Forelimb muscle (tissue), 1 donor: Measurements from ENCODE around the gene CLBA1. TPM values are rescaled to one million over a fixed set of nuclear protein-coding genes. Genes with fewer than 3 reads are reported as not detected.
"Not testable (repeated sequence)": the region's sequence is repeated elsewhere in the genome, so short reads cannot be mapped to it uniquely, and the experiment has no call there.

Experiments
- DNase-seq: peaks from one replicate; pipeline ENCODE4 v3.0.0-alpha.2; 2013; ENCODE audit warnings: low read depth
- polyA plus RNA-seq: library from polyadenylated mRNA; unstranded; fragments of 120-200 nt; gene quantifications from one replicate; pipeline ENCODE4 v1.2.1, GENCODE V29; 2013; ENCODE audit not compliant: insufficient read length

CLBA1 gene
- polyA plus RNA-seq, 1 donor = 4.5 TPM

- no peak for DNase-seq
Observed at GRCh38 chr14:105022276-105022670, 36.7 kb downstream of the CLBA1 start.

DNA sequence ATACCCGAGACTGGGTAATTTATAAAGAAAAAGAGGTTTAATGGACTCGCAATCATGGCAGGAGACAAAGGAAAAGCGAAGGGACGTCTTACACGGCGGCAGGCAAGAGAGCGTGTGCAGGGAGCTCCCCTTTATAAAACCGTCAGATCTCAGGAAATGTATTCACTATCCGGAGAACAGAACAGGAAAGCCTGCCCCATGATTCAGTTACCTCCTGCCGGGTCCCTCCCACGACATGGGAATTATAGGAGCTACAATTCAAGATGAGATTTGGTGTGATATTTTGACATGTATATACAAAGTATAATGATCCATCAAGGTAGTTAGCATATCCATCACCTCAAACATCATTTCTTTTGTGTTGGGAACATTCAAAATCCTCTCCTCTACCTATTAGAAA lies 37.6 kb downstream of the CLBA1 start:
- no peak for DNase-seq

- DNase-seq = no peak
Observed at GRCh38 chr14:105023791-105024480, 38.3 kb downstream of the CLBA1 start.

DNA sequence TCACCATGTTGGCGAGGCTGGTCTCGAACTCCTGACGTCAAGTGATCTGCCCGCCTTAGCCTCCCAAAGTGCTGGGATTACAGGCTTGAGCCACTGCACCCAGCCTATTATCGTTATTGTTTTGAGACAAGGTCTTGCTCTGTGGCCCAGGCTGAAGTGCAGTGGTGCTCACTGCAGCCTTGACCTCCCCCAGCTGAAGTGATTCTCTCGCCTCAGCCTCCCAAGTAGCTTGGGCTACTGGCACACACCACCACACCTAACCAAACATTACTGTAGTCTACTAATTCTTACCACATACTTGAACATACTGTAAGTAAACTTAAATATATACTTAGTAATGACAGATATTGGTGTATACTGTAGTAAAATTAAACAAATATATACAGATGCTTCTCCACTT lies 39.8 kb downstream of the CLBA1 start:
- DNase-seq = no peak

DNA sequence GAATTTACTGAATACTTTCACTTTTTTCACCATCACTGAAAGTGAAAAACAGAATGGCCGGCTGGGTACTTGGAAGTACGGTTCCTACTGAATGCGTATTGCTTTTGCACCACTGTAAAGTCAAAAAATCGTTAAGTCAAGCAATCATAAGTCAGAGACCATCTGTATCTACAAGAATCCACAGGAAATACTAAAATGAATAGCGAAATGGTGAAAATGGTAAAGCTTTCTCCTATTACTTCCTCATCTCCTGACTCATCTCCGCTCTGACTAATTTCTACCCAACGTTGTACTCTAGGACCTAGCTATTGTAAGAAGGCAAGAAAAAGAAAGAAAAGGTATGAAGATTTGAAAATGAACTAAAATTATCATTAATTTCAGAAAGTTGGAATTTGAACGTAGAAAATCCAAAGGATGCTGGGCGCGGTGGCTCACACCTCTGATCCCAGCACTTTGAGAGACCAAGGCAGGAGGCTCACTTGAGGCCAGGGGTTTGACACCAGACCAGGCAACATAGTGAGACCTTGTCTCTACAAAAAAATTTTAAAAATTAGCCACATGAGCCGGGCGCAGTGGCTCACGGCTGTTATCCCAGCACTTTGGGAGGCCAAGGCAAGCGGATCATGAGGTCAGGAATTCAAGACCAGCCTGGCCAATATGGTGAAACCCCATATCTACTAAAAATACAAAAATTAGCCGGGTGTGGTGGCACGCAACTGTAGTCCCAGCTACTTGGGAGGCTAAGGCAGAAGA lies 40.6 kb downstream of the CLBA1 start:
- DNase-seq = no peak

DNA sequence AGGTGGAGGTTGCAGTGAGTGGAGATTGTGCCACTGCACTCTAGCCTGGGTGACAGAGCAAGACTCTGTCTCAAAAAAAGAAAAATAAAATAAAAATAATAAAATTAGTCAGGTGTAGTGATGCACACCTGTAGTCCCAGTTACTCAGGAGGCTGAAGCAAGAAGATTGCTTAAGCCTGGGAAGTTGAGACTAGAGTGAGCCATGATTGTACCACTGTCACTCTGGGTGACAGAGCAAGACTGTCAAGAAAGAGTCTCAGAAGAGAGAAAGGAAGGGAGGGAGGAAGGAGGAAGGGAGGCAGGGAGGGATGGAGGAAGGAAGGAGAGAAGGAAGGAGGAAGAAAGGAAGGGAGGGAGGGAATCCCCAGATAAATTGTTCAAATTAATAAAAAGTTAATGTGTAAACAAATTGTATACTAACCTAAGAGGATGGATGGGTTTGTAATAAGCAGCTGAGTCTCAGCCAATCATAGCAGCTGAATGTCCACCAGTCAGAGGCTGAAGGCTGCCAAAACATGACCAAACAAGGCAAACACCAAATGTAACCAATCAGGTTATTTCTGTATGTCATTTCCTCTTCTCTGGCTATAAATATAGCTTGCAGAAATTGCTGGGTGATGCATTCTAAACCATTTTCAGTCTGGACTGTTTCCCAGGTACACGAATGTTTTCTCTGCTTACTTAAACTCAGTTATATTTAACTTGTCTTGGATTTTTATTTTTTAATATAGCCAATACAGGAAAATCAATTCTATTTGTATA lies 41.4 kb downstream of the CLBA1 start:
- no peak for DNase-seq

DNA sequence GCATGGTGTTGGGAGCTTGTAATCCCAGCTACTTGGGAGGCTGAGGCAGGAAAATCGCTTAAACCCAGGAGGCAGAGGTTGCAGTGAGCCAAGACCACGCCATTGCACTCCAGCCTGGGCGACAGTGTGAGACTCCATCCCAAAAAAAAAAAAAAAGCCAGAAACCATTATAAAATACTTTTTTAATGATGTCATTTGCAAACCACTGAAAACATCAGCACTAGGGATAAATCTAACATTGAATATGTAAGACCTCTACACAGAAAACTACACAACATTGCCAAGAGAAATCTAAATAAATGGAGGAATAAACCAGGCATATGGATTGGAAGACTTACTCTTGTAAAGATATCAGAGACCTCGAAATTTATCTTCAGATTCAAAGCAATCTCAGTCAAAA lies 42.1 kb downstream of the CLBA1 start:
- DNase-seq = not testable (repeated sequence)

DNA sequence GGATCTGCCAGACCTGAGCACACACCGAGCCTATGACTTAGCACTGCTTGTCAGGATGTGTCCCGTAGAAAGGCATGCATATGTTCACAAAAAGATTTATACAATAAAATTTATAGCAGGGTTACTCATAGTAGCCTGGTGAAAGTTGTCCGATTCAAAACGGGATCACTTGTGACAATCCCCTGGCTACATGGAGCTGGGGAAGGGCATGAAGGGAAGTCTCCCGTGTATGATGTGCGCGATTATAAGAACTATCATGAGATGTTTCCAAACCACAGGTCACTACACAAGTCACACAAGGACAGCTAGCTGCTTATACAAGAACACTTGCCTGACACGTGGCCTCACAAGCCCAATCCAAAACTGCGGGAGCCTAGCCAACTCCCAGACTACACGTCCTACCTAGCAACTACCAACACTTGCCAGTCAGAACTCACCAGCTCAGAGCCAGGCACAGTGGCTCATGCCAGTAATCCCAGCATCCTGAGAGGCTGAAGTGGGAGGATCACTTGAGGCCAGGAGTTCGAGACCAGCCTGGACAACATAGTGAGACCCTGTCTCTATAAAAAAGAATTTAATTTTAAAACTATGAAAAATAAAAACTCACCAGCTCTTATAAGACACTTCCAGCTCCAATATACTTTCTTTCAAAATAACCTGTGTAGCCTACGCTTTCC lies 42.8 kb downstream of the CLBA1 start:
- no peak for DNase-seq

DNA sequence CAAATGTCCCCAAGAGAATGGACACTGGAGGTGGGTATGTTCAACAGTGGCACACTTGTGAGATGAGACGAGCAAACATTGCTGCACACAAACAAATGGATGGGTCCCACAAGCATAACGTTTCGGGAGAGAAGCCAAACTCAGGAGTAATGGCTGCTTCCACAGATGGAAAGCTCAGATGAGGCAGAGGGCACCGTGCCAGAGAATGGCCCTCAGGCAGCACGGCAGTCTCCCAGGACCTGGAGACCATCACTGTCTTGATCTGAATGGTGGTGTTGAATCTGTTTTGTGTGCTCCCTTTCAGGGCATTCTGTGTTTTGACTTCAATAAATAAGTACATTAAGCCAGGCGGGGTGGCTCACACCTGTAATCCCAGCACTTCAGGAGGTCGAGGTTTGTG lies 43.8 kb downstream of the CLBA1 start:
- no peak for DNase-seq

- DNase-seq = no peak
Observed at GRCh38 chr14:105030194-105030593, 44.6 kb downstream of the CLBA1 start.

GRCh38 chr14:105030836-105031396 lies 45.3 kb downstream of the CLBA1 start:
- DNase-seq = no peak

DNA sequence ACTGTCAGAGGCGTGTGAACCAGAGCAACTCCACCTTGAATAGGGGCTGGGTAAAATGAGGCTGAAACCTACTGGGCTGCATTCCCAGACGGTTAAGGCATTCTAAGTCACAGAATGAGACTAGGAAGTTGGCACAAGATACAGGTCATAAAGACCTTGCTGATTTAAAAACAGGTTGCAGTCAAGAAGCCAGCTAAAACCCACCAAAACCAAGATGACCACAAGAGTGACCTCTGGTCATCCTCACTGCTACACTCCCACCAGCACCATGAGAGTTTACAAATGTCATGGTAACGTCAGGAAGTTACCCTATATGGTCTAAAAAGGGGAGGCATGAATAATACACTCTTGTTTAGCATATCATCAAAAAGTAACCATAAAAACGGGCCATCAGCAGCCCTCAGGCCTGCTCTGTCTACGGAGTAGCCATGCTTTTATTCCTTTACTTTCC lies 46.9 kb downstream of the CLBA1 start:
- DNase-seq = not testable (repeated sequence)

DNA sequence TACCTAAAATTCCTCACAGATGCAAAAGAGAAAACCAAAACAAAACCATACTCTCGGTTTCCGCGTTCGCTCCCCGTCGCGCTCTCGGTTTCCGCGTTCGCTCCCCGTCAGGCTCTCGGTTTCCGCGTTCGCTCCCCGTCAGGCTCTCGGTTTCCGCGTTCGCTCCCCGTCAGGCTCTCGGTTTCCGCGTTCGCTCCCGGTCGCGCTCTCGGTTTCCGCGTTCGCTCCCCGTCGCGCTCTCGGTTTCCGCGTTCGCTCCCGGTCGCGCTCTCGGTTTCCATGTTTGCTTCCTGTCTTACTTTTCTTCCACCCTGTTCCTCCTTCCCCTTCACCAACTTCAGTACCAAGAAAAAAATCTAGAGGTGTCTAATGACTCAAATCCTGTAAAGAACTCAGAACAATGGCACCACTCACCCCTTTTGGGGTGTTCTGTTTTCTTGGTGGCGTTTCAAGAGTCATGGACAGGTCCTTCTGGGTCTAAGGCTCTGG lies 47.9 kb downstream of the CLBA1 start:
- DNase-seq = not testable (repeated sequence)

GRCh38 chr14:105034315-105035039 lies 48.9 kb downstream of the CLBA1 start:
- DNase-seq = no peak

DNA sequence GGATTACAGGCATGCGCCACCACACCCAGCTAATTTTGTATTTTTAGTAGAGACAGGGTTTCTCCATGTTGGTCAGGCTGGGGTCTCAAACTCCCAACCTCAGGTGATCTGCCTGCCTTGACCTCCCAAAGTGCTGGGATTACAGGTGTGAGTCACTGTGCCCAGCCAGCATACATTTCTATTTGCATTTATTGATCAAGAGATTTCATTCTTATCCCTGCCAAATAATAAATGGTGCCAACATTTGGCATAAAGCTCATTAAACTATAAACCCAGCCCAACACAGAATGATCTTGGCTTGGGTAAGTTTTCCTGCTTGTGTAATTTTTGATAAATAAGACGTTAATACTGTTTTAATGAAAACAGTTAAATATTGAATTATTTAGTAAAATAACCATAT lies 50.0 kb downstream of the CLBA1 start:
- DNase-seq = not testable (repeated sequence)

- DNase-seq = no peak
Observed at GRCh38 chr14:105039458-105040205, 54.0 kb downstream of the CLBA1 start.

DNA sequence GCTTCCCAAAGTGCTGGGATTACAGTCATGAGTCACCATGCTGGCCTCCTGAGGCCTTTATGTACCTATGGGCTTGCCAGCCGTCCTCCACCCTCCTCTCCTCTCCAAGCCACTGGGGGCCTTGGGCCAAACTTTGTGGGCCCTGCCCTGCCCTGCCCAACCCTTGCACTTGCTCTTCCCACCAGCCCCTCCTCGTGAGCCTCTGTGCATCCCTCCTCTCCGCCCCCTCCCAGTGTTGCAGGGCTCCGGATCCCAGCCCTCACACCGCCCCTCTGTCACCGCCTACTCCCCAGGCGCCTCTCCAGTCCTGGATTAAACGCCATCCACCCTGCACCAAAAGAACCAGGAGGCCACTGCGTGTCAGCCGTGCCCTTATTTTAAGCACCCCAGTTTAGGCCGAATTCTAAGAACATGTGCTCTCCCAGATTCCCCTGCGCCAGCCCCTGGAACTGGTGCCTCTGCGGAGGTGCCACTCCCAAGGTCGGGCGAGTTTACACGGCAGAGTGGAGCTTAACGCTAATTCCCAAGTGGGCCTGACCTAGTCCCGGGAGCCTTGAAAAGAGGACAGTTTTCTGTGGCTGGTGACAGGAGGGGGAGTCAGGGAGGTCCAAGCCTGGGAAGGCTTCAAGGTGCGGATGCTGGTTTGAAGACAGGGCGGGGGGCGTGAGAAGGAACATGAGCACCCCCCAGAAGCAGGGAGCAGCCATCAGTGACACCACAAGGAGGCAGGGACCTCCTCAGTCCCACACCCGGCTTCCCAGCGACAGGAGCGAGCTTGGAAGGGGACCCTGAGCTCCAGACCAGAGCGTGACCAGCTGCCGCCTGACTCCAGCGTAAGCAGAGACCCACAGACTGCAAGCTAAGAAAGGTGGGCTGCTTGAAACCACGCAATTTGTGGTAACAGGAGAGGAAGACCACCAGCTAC lies 56.5 kb downstream of the CLBA1 start:
- no peak for DNase-seq

DNA sequence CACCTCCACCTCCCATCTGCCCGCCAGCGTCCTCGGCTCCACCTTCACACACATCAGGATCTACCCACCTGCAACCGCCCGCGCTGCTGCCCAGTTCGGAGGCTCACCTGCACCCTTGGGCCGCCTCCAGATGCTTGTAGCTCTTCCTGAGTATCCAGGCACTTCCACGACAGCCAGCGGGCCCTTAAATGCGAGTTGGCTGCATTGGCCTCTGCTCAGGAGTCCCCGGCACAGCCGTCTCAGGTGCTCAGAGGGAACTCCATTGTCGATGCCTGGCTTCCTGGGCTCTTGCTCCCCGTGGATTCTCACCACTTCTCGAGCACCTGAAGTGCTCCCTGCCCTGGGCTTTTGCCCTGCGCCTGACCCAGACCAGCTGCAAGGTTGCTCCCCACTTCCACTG lies 57.2 kb downstream of the CLBA1 start:
- DNase-seq = no peak

- DNase-seq = no peak
Observed at GRCh38 chr14:105043641-105044040, 58.1 kb downstream of the CLBA1 start.
